ENCODE results near the gene GSTM2. TPM values are rescaled to one million over a fixed set of nuclear protein-coding genes. Genes with fewer than 3 reads are reported as not detected.

The GSTM2 gene
- total and polyA plus RNA-seq, 2 of the 4 experiments (the other 2 are of a cell fraction) = 10.2 to 85.5 TPM

DNA sequence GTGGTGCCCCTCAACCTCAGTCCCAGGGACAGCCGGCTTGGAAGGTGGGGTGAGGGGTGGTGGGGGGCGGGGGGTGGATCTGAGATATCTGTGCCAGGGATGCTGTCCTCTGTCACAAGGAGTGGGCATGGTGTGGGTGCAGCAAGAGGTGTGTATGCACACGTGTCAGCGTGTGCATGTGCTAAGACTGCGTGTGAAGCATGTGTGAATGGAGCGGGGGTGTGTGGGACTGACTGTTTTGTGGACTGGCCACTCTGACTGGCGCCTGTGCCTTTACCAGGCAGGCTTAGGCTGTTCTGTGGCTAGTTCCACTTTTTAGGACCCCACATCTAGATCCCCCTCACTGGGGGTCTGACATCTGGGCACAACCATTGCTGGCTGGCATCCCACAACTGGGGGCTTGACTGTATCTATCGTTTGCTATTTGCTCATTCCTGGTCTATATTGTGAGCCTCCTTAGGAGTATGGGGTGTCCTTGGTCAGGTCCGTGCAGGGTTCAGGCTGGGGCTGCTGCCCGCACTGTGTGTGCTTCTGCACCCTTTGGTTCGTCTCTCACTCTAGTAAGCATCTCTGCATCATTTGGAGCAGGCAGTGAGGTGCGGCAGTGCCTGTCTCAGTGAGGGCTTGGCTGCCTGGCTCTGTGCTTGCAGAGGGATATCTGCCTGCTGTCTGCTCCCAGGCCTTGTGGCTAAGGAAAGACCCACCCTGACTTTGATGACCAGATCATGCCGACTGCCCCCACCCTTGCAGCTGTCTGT, 46.3 kb upstream of the GSTM2 start:
- Histone ChIP-seq H3K27ac (ENCODE audit: insufficient read depth, low read length) (peak overlapping the region; percentile 70), H3K14ac (replicated peaks; ENCODE audit: low read depth, low read length) (peak overlapping the region; percentile 93), H3K4me2 (ENCODE audit: low read depth, low read length) (peak overlapping the region; percentile 99), H3K4me1 (ENCODE audit: control insufficient read depth, insufficient read depth, low read length) (peaks cover 46% of the 10 kb centered on the region), H2BK5ac (ENCODE audit: low read depth, low read length, poor library complexity, severe bottlenecking) (peak overlapping the region; percentile 66), H3K9me1 (ENCODE audit: insufficient read depth, low read length) (peaks cover 35% of the 10 kb centered on the region), H3K56ac (ENCODE audit: extremely low read depth, insufficient read depth, low read length) (no peak overlapping the region), H2AFZ (replicated peaks; ENCODE audit: low read length, poor library complexity) (no peak overlapping the region), H2AK9ac (replicated peaks; ENCODE audit: low read depth, low read length, poor library complexity) (peak overlapping the region; percentile 86), H3K4me3 (ENCODE audit: insufficient read depth, low read depth, low read length) (peak overlapping the region; percentile 96), H2BK15ac (ENCODE audit: low read depth, low read length) (no peak overlapping the region), H3K36me3 (ENCODE audit: control insufficient read depth, insufficient read depth, low read length) (peaks cover 9% of the 10 kb centered on the region), H4K8ac (ENCODE audit: low read depth in 2 of 2, low read length in 2 of 2) (0 out of 4 replicates have a peak overlapping the region, but pooled peaks of 1 of the 2 experiments have one; percentile 70), H2BK20ac (ENCODE audit: low read depth, low read length) (no peak overlapping the region), H3K9me3 (ENCODE audit: control insufficient read depth, insufficient read depth, low read length) (no peaks in the 10 kb centered on the region), H3K9ac (ENCODE audit: low read depth, low read length) (peak overlapping the region; percentile 78), H4K91ac (ENCODE audit: insufficient read depth, low read depth, low read length) (peak overlapping the region; percentile 59; the same call in 1 of the 2 replicates), H2AK5ac (ENCODE audit: low read depth, low read length) (peak overlapping the region; percentile 54), H2BK120ac (ENCODE audit: low read depth, low read length) (no peak overlapping the region), H3K27me3 (ENCODE audit: control insufficient read depth, insufficient read depth, low read length) (no peaks in the 10 kb centered on the region), H3K4ac (ENCODE audit: low read depth, low read length) (peak overlapping the region; percentile 86), H4K20me1 (ENCODE audit: insufficient read depth, low read length) (peaks cover 57% of the 10 kb centered on the region), H3K18ac (ENCODE audit: low read depth, low read length) (no peak overlapping the region), H3K23ac (ENCODE audit: low read depth, low read length) (peak overlapping the region; percentile 65; the same call in 1 of the 2 replicates), H4K5ac (ENCODE audit: low read depth, low read length) (no peak overlapping the region), H3K79me1 (ENCODE audit: low read depth in 1 of 2, low read length in 2 of 2) (peaks cover 20 to 86% of the 10 kb centered on the region in 2 experiments; a peak in 3 of 4 replicates)
- CTCF ChIA-PET = no interaction called here
- POLR2A ChIA-PET (ENCODE audit: unreplicated experiment) = no interaction called here
- intact Hi-C loops (cut with micrococcal nuclease) = loop anchor here (2.0 to 10.0 kb wide), 2 partner anchors 73 to 337 kb away; partner anchors contain the start of genes GNAI3 and PSRC1
- WGBS, 2 experiments (ENCODE audit: extremely low coverage in 2 of 2, insufficient read length in 1 of 2) = 50% methylated on average over 5 of the region's 13 CpGs; no CpG with 5 or more reads in 1 of the 2 experiments
- in situ Hi-C loops (cut with MboI; ENCODE audit: low sequenced_read_pairs) = loop anchor here (5.0 kb wide), 1 partner anchor 74 kb away; the partner anchor contains the start of gene GNAI3
- no peak for DNase-seq
- no TSS peak for BruUV-seq (replicated peaks)
- dilution Hi-C loops (cut with HindIII; ENCODE audit: low sequenced_read_pairs, unreplicated experiment) = no loop called here
- ATAC-seq (ENCODE audit: low read depth) = no peak
- TF ChIP-seq BHLHE40 (IDR thresholded peaks at IDR 0.05; ENCODE audit: low read depth, low read length) = peak; percentile 52; the same call in 1 of the 2 replicates
- TF ChIP-seq MXI1 (IDR thresholded peaks at IDR 0.05; ENCODE audit: borderline replicate concordance, low read depth, low read length) = peak; percentile 90
- TF ChIP-seq, protein P1, sequence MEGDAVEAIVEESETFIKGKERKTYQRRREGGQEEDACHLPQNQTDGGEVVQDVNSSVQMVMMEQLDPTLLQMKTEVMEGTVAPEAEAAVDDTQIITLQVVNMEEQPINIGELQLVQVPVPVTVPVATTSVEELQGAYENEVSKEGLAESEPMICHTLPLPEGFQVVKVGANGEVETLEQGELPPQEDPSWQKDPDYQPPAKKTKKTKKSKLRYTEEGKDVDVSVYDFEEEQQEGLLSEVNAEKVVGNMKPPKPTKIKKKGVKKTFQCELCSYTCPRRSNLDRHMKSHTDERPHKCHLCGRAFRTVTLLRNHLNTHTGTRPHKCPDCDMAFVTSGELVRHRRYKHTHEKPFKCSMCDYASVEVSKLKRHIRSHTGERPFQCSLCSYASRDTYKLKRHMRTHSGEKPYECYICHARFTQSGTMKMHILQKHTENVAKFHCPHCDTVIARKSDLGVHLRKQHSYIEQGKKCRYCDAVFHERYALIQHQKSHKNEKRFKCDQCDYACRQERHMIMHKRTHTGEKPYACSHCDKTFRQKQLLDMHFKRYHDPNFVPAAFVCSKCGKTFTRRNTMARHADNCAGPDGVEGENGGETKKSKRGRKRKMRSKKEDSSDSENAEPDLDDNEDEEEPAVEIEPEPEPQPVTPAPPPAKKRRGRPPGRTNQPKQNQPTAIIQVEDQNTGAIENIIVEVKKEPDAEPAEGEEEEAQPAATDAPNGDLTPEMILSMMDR (conservative IDR thresholded peaks at IDR 0.05; ENCODE audit: low read depth, low read length) = no peak
- no peak for TF ChIP-seq FOS (IDR thresholded peaks at IDR 0.05; ENCODE audit: low read depth, low read length)
- no peak for TF ChIP-seq NFE2L2 (IDR thresholded peaks at IDR 0.05; ENCODE audit: low read depth, low read length)
